Measurements from ENCODE around the gene HLA-DMB.
A peak's percentile ranks its signal among the peaks of the same experiment; 100 is the strongest.

HLA-DMB gene

DNA sequence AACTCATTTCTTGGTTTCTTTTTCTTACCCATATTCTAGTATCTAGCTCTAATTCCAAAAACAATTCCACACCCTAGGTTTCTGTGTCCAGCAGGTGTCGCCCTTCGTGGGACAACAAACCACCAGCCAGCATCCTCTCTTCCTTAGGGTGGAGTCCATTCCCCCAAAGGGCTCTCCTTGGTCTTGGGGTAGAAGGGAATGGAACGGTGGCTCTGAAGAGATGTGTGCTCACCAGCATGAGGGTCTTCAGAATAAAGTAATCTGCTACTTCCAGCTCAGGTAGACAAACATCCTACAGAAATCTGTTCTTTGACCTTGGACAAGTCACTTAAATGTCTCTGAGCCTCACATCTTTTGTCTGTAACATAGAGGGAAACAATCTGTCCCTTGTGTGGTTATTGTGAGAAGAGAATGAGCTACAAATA lies 7.2 kb downstream of the HLA-DMB start:
- H3K4me2 ChIP-seq, result no peak overlapping the region
- no peak overlapping the region for H2AFZ ChIP-seq (ENCODE audit: low read depth)
- H3K27me3 ChIP-seq (ENCODE audit: insufficient read depth, low read depth), result no peaks in the 10 kb centered on the region
- H3K27ac ChIP-seq, result no peak overlapping the region
- TF ChIP-seq, protein P1, sequence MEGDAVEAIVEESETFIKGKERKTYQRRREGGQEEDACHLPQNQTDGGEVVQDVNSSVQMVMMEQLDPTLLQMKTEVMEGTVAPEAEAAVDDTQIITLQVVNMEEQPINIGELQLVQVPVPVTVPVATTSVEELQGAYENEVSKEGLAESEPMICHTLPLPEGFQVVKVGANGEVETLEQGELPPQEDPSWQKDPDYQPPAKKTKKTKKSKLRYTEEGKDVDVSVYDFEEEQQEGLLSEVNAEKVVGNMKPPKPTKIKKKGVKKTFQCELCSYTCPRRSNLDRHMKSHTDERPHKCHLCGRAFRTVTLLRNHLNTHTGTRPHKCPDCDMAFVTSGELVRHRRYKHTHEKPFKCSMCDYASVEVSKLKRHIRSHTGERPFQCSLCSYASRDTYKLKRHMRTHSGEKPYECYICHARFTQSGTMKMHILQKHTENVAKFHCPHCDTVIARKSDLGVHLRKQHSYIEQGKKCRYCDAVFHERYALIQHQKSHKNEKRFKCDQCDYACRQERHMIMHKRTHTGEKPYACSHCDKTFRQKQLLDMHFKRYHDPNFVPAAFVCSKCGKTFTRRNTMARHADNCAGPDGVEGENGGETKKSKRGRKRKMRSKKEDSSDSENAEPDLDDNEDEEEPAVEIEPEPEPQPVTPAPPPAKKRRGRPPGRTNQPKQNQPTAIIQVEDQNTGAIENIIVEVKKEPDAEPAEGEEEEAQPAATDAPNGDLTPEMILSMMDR (conservative IDR thresholded peaks at IDR 0.05; ENCODE audit: low read depth, low read length), result peak; percentile 90
- H3K36me3 ChIP-seq (ENCODE audit: insufficient read depth), result no peaks in the 10 kb centered on the region
- H3K9ac ChIP-seq, result no peak overlapping the region
- H3K4me3 ChIP-seq (IDR thresholded peaks at IDR 0.05; ENCODE audit: insufficient read depth, low read depth, low read length), result no peak overlapping the region
- no peaks in the 10 kb centered on the region for H4K20me1 ChIP-seq (ENCODE audit: insufficient read depth)
- H3K79me2 ChIP-seq (ENCODE audit: insufficient read depth, low read depth), result no peaks in the 10 kb centered on the region
- peaks cover 3% of the 10 kb centered on the region for H3K4me1 ChIP-seq (ENCODE audit: low read depth, poor library complexity, severe bottlenecking)

DNA sequence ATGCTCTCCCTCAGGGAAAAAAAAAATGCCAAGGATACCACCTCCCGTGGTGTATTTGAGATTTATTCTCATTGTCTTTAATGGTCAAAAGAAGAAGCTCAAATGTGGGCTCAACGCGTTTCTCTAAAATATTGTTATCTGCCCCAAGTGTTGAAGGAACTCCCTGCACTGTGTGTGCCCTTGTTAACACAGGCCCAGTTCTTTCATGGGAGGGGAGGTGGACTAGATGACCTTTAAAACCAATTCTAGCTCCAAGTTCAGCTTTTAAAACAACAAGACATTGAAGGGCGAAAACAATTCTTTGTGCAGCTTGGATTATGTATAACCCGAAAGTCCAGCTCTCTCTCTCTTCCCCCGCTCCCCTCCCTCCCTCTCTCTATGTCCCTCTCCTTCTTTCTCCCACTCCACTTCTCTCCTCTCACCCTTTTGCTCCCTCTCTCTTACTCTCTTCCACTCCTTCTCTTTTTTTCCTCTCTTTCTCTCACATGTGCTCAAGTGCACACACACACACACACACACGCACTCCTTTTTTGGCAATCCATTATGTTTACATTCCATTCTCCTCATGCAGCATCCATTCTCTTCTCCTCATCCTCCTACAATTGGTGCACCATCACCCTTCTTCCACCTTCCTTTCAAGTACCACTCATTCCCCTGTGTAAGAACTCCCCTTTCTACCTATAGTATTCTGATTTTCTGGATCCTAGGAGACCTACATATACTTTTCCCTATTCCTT lies 8.5 kb downstream of the HLA-DMB start:
- TF ChIP-seq, protein P1 (conservative IDR thresholded peaks at IDR 0.05; ENCODE audit: low read depth, low read length), result no peak
- Histone ChIP-seq H3K4me2 (no peak overlapping the region), H3K36me3 (ENCODE audit: insufficient read depth) (no peaks in the 10 kb centered on the region), H3K27me3 (ENCODE audit: insufficient read depth, low read depth) (no peaks in the 10 kb centered on the region), H3K4me1 (ENCODE audit: low read depth, poor library complexity, severe bottlenecking) (peaks cover 3% of the 10 kb centered on the region), H3K27ac (no peak overlapping the region), H3K4me3 (IDR thresholded peaks at IDR 0.05; ENCODE audit: insufficient read depth, low read depth, low read length) (no peak overlapping the region), H3K9ac (no peak overlapping the region), H3K79me2 (ENCODE audit: insufficient read depth, low read depth) (no peaks in the 10 kb centered on the region), H2AFZ (ENCODE audit: low read depth) (no peak overlapping the region), H4K20me1 (ENCODE audit: insufficient read depth) (no peaks in the 10 kb centered on the region)

DNA sequence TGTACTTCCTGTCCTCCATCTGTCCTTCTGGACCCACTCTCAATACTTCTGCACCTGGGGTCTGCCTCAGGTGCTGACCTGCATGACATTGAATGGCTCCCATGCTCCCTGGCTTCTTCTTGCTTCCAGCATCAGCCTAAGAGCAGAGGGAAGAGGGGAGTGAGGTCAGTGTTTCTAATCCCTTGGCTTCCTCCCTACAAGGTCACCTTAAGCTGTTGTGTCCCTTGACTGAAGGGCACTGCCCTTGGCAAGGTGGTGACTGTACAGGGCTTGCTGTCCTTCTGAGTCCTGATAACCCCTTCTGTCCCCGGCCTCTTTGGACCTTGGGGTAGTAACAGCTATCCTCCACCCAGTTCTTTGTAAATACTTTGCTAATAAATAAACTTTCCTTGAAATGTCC lies 9.6 kb downstream of the HLA-DMB start:
- no peaks in the 10 kb centered on the region for H3K36me3 ChIP-seq (ENCODE audit: insufficient read depth)
- no peaks in the 10 kb centered on the region for H3K79me2 ChIP-seq (ENCODE audit: insufficient read depth, low read depth)
- no peak overlapping the region for H3K9ac ChIP-seq
- no peaks in the 10 kb centered on the region for H3K27me3 ChIP-seq (ENCODE audit: insufficient read depth, low read depth)
- no peak overlapping the region for H3K4me3 ChIP-seq (IDR thresholded peaks at IDR 0.05; ENCODE audit: insufficient read depth, low read depth, low read length)
- H3K4me2 ChIP-seq, result no peak overlapping the region
- H3K4me1 ChIP-seq (ENCODE audit: low read depth, poor library complexity, severe bottlenecking), result peaks cover 3% of the 10 kb centered on the region
- TF ChIP-seq, protein P1 (conservative IDR thresholded peaks at IDR 0.05; ENCODE audit: low read depth, low read length), result no peak
- H2AFZ ChIP-seq (ENCODE audit: low read depth), result no peak overlapping the region
- H3K27ac ChIP-seq, result no peak overlapping the region
- no peaks in the 10 kb centered on the region for H4K20me1 ChIP-seq (ENCODE audit: insufficient read depth)

DNA sequence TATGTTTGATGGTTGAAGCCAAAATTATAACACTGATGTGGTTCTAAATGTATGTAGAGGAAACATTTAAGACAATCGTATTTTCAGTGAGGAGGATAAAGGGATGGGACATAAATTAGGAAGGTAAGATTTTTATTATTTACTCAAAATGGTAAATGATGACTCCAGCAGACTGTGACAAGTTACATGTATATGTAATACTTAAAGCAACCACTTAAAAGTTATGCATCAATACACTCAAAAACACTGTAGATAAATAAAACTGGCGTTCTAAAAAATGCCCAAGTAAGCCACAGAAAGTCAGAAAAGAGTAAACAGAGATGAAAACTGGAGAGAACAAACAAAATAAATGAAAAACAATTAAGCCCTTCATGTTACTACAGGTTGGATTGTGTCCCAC lies 18.7 kb downstream of the HLA-DMB start:
- no peaks in the 10 kb centered on the region for H3K79me2 ChIP-seq (ENCODE audit: insufficient read depth, low read depth)
- no peaks in the 10 kb centered on the region for H3K36me3 ChIP-seq (ENCODE audit: insufficient read depth)
- H3K9ac ChIP-seq, result no peak overlapping the region
- H3K4me2 ChIP-seq, result no peak overlapping the region
- TF ChIP-seq, protein P1 (conservative IDR thresholded peaks at IDR 0.05; ENCODE audit: low read depth, low read length), result no peak
- H2AFZ ChIP-seq (ENCODE audit: low read depth), result no peak overlapping the region
- no peak overlapping the region for H3K27ac ChIP-seq
- no peaks in the 10 kb centered on the region for H4K20me1 ChIP-seq (ENCODE audit: insufficient read depth)
- no peaks in the 10 kb centered on the region for H3K27me3 ChIP-seq (ENCODE audit: insufficient read depth, low read depth)
- H3K4me3 ChIP-seq (IDR thresholded peaks at IDR 0.05; ENCODE audit: insufficient read depth, low read depth, low read length), result no peak overlapping the region
- no peaks in the 10 kb centered on the region for H3K4me1 ChIP-seq (ENCODE audit: low read depth, poor library complexity, severe bottlenecking)
